Smooth muscle cell of the coronary artery (primary cell): Measurements from ENCODE around the gene TAS2R10. TPM values are rescaled to one million over a fixed set of nuclear protein-coding genes. Genes with fewer than 3 reads are reported as not detected.

Source experiments
- total RNA-seq: library from RNA; depleted of rRNA; stranded (reverse); fragments of >200 nt; gene quantifications from 2 replicates; pipeline ENCODE4 v1.2.3, GENCODE V29; 2014; ENCODE audit warnings: low replicate concordance

TAS2R10 gene
- total RNA-seq = 0.23 and 0.53 TPM in 2 replicates

GRCh38 chr12:10826258-10826657 is at the start of gene TAS2R10:
TSS of gene TAS2R10 (minus strand) at chr12:10826358. CDS start at chr12:10826269, 89 bp downstream.

DNA sequence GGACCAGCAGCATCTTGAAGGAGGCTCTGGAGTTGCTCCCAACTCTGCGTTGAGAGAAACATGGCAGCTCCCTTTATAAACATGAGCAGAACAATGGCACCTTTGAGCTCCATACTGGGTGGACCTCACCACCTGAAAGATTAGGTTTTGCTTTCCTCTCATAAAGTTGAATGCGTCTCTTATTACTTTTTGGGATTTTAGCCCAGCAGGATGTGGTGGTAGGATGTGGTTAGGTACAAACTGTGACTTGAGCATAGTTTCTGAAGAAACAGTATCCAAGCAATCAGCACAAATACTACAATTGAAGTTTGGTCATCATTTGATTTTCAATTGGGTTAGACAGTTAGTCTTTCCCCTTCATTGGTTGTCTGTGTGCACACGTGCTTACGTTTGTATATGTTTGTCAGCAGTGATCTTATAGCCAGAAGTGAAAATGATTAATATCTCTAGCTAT is 23.3 kb upstream of the TAS2R10 start, which contains the start of gene PRR4:
TSS of gene PRR4 (minus strand) at position 51 of the 454 bp plus-strand sequence. CDS start at position 13, 38 bp downstream.

DNA sequence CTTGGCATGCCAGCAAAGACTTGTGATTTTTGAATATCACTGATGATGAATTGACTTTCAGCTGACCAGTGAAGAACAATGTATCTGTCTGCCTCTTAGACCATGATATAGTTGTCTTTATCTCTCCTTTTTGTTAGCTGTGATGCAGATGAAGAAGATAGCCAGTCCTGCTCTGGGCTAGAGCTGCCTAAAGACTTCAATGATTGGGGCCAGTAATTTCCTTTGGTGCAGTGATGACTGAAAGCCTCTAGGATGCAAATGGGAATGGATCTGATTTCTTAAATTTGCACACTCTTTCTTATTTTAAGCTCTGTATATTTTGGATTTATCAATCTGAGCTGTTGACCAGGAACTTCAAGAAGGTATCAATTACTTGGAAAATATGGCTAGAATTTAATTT is 16.1 kb downstream of the TAS2R10 start, which contains the start of gene TAS2R9:
TSS of gene TAS2R9 (minus strand) at position 101 of the 400 bp plus-strand sequence. CDS start at position 8, 93 bp downstream.

DNA sequence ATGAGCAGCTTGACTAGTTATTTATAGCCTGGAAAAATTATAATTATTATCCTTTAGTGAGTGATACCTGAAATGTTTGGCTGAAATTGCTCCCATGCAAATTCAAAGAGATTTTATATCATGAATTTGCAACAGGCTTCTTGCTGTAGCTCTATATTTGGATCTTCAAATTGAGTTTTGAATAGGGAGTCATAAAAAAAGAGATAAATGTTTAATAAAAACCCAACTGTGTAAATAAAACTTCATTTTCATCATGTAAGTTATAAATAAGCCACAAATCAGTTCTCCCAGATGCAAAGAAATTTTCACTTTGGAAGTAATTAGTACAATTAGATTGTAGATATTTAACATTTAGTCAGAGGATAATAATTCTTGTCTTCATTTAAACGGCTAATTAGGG is 19.0 kb downstream of the TAS2R10 start, which contains the start of gene TAS2R8:
TSS of gene TAS2R8 (minus strand) at position 101 of the 400 bp plus-strand sequence. CDS start 306 bp downstream, outside the sequence.

DNA sequence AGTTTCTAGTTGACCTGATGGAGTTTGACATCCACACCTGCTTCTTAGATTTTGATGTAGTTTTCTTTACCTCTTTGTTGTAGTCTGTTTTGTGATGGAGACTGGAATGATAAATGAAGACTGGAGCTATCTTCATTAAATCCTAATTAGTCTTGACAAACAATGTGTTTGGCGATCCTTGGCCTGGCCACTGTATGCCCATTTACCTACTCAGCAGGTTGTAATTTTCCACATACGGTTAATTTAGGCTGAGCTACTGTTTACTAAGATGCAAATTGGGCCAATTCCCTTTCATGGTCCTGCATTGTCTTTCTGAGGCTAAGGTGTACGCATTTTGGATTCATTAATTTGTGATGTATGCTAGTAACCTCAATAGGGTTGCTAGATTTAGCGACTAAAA is 23.6 kb downstream of the TAS2R10 start, which contains the start of gene TAS2R7:
TSS of gene TAS2R7 (minus strand) at position 41 of the 400 bp plus-strand sequence. CDS start 57 bp downstream, outside the sequence.

Other genes starting within 250 kb of the TAS2R10 start
- 18.8 and 26.8 TPM in 2 replicates for gene MAGOHB, start 212.7 kb downstream of the TAS2R10 start, total RNA-seq
- gene STYK1, start 152.3 kb downstream of the TAS2R10 start, total RNA-seq = 0.15 and 0.82 TPM in 2 replicates
- gene YBX3, start 103.0 kb downstream of the TAS2R10 start, total RNA-seq = 62.0 and 134 TPM in 2 replicates
- not detected in 2 replicates for gene TAS2R7, start 23.7 kb downstream of the TAS2R10 start, total RNA-seq
- gene TAS2R8, start 19.1 kb downstream of the TAS2R10 start, total RNA-seq = not detected in 2 replicates
- gene TAS2R9, start 16.2 kb downstream of the TAS2R10 start, total RNA-seq = not detected in 2 replicates
- gene PRR4, start 23.1 kb upstream of the TAS2R10 start, total RNA-seq = 0.47 and 0.53 TPM in 2 replicates
- gene PRH1, start 57.9 kb upstream of the TAS2R10 start, total RNA-seq = 9.3 and 20.0 TPM in 2 replicates
- gene TAS2R13, start 83.2 kb upstream of the TAS2R10 start, total RNA-seq = 0.70 and 1.1 TPM in 2 replicates
- not detected in 2 replicates for gene PRH2, start 102.9 kb upstream of the TAS2R10 start, total RNA-seq
- gene TAS2R14, start 112.9 kb upstream of the TAS2R10 start, total RNA-seq = 1.6 and 2.5 TPM in 2 replicates
- gene TAS2R50, start 160.6 kb upstream of the TAS2R10 start, total RNA-seq = 1.3 and 1.8 TPM in 2 replicates
- gene TAS2R20, start 171.9 kb upstream of the TAS2R10 start, total RNA-seq = 1.9 and 2.3 TPM in 2 replicates
- 4.1 and 4.3 TPM in 2 replicates for gene TAS2R19, start 196.3 kb upstream of the TAS2R10 start, total RNA-seq
- gene TAS2R31, start 205.0 kb upstream of the TAS2R10 start, total RNA-seq = 1.2 and 2.3 TPM in 2 replicates
- 0.82 and 1.9 TPM in 2 replicates for gene TAS2R46, start 235.9 kb upstream of the TAS2R10 start, total RNA-seq